ENCODE data around the gene SLC37A1. TPM values are rescaled to one million over a fixed set of nuclear protein-coding genes. Genes with fewer than 3 reads are reported as not detected.

SLC37A1 gene
- total RNA-seq, 1 donor = 1.7 TPM

DNA sequence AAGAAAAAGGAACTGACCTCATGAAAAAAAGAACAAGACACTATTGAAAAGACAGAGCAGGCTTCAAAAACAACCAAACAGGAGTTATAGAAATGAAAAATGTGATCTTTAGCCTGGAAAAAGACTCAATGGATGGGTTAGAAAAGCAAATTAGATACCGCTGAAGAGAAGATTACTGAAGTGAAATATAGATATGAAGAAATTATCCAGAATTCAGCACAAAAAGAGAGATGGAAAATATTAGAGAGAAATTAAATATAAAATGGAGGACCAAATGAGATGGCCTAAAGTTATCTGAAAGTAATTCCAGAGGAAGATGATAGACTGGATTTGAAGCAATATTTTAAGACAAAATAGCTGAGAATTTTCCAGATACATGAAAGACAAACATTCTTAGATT lies 63.0 kb downstream of the SLC37A1 start:
- TF ChIP-seq CTCF (IDR thresholded peaks at IDR 0.05; ENCODE audit: insufficient read depth, low read depth, low read length) = no peak
- no peak for DNase-seq (ENCODE audit: low read depth)
- no peak overlapping the region for H3K4me3 ChIP-seq (ENCODE audit: low read depth, low read length)

- no peak for DNase-seq (ENCODE audit: low read depth)
- TF ChIP-seq CTCF (IDR thresholded peaks at IDR 0.05; ENCODE audit: insufficient read depth, low read depth, low read length) = no peak
Observed at GRCh38 chr21:42578034-42578433, 64.4 kb downstream of the SLC37A1 start.

GRCh38 chr21:42578761-42579415 lies 65.2 kb downstream of the SLC37A1 start:
- no peak for DNase-seq (ENCODE audit: low read depth)
- no peak for TF ChIP-seq CTCF (IDR thresholded peaks at IDR 0.05; ENCODE audit: insufficient read depth, low read depth, low read length)
- H3K4me3 ChIP-seq (ENCODE audit: low read depth, low read length) = no peak overlapping the region

More at GRCh38 chr21:42578034-42578433, 64.4 kb downstream of the SLC37A1 start:
- no peak overlapping the region for H3K4me3 ChIP-seq (ENCODE audit: low read depth, low read length)

DNA sequence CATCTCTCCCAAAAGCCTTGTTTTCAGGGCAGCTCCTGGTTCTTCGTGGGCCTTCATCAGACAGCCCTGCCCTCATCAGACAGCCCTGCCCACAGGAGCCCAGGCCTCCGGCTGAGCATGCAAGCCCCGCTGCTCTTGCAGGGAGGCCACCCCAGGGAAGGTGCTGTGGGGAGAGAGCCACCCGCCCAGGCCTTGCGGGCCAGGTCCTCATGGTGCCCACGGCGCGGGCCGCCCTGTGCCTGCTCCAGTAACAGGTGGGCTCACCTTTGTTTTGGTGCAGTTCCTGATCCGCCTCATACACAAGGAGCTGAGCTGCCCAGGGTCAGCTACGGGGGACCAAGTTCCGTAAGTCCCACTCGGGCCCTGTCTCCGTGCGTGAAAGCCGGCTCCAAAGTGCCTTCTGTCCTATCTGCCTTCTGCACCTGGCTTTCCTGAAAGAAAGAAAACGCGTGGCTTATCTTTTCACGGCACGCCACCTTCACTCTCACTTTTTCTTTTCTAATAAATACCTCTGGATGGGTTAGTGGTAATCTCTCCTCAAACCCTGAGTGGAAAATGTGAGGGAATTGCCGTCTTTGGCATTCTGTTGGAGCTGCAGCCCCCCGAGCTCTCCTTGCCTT lies 65.9 kb downstream of the SLC37A1 start:
- no peak for DNase-seq (ENCODE audit: low read depth)
- TF ChIP-seq CTCF (IDR thresholded peaks at IDR 0.05; ENCODE audit: insufficient read depth, low read depth, low read length) = no peak
- no peak overlapping the region for H3K4me3 ChIP-seq (ENCODE audit: low read depth, low read length)

GRCh38 chr21:42580076-42580792 lies 66.6 kb downstream of the SLC37A1 start:
- no peak for DNase-seq (ENCODE audit: low read depth)

DNA sequence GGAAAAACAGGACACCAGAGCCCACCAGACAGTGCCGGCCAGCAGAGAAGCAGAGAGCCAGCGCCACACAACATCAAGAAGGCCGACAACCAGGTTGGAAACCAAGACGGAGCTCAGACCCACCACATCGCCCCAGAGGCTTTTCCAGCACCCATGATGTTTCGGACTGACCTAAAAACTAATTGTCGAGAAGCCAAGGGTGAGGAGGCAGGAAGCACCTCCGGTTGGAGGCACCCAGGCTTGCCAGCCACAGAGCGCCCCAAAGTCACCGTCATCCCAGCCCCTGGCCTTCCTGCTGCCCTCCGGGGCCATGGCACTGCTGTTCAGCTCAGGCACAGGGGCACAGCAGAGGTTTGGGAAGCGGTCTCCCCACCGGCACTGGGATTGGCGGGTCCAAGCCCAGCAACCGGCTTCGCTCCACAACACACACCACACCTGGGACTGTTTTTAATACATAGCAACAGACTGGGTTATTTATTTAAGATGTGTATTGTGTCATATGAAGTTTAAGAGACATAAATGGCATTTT lies 67.2 kb downstream of the SLC37A1 start:
- H3K4me3 ChIP-seq (ENCODE audit: low read depth, low read length) = no peak overlapping the region
- TF ChIP-seq CTCF (IDR thresholded peaks at IDR 0.05; ENCODE audit: insufficient read depth, low read depth, low read length) = no peak
- DNase-seq (ENCODE audit: low read depth) = no peak

More at GRCh38 chr21:42580076-42580792, 66.6 kb downstream of the SLC37A1 start:
- H3K4me3 ChIP-seq (ENCODE audit: low read depth, low read length) = no peak overlapping the region
- TF ChIP-seq CTCF (IDR thresholded peaks at IDR 0.05; ENCODE audit: insufficient read depth, low read depth, low read length) = no peak
